Mammary epithelial cell (primary cell): ENCODE measurements around the gene TMEM119.

Experiments
- CTCF ChIP-seq, 2 donors: IDR thresholded peaks in 1 of 2; conservative IDR thresholded peaks in 1 of 2; 2 replicates each; pipeline ENCODE4 v1.5.1; 2011 to 2012; ENCODE audit warnings: inconsistent platforms in 2 of 2, low read length in 2 of 2, mild to moderate bottlenecking in 2 of 2, control low read depth in 1 of 2, low read depth in 1 of 2; ENCODE audit not compliant: insufficient read depth in 1 of 2; ENCODE audit errors: extremely low read depth in 1 of 2
- EZH2 ChIP-seq: IDR thresholded peaks from 2 replicates; pipeline ENCODE4 v1.6.1; 2012; ENCODE audit warnings: low read length, inconsistent platforms, borderline replicate concordance

GRCh38 chr12:108561852-108562347 is 36.0 kb downstream of the TMEM119 start:
- no peak for TF ChIP-seq CTCF (conservative IDR thresholded peaks at IDR 0.05 in 1 of 2, IDR thresholded peaks at IDR 0.05 in 1 of 2; ENCODE audit: extremely low read depth in 1 of 2, insufficient read depth in 1 of 2, low read depth in 1 of 2, low read length in 2 of 2)
- TF ChIP-seq EZH2: no peak
